Panc1 (cell line): ENCODE results near the gene TTC34. TPM values are rescaled to one million over a fixed set of nuclear protein-coding genes. Genes with fewer than 3 reads are reported as not detected.

ENCODE experiments used
- ATAC-seq: fragments of 200-7000 bp; cut with Tn5 transposase; 2 replicates; pipeline ENCODE4 v1.9.1; 2020; ENCODE audit warnings: mild to moderate bottlenecking, moderate library complexity
- BruUV-seq: library from RNA; stranded (reverse); fragments of 400-500 nt; replicated peaks from 2 replicates; lab custom pipeline; 2021; lab: Mats Ljungman, UMichigan
- CTCF ChIA-PET: fragments of 300-600 bp; sonication (Branson Sonifier 250); formaldehyde crosslinking; loops from one replicate; lab custom pipeline; 2022; ENCODE audit warnings: antibody characterized with exemption; lab: Charles Lee
- POLR2A ChIA-PET: fragments of 300-600 bp; sonication (Branson Sonifier 250); formaldehyde crosslinking; loops from one replicate; lab custom pipeline; 2022; ENCODE audit warnings: antibody characterized with exemption; lab: Charles Lee
- DNase-seq: peaks from one replicate; pipeline ENCODE4 v3.0.0-alpha.2; 2010; ENCODE audit warnings: low read depth, low spot score
- H3K27ac ChIP-seq: 2 replicates; pipeline ENCODE4 v1.5.1; 2011; ENCODE audit warnings: mild to moderate bottlenecking, low read length, inconsistent platforms
- H3K27me3 ChIP-seq: fragments of 200-500 bp; sonication (Bioruptor generic); 2 replicates; pipeline ENCODE4 v1.6.0; 2014; ENCODE audit warnings: low read length, inconsistent platforms; ENCODE audit not compliant: control insufficient read depth, insufficient read depth
- H3K36me3 ChIP-seq: fragments of 200-500 bp; sonication (Bioruptor generic); 2 replicates; pipeline ENCODE4 v1.5.1; 2014; ENCODE audit warnings: inconsistent platforms, mild to moderate bottlenecking, low read length, moderate library complexity; ENCODE audit not compliant: control insufficient read depth, insufficient read depth
- H3K4me1 ChIP-seq: 2 replicates; pipeline ENCODE4 v1.5.1; 2011; ENCODE audit warnings: inconsistent platforms, mild to moderate bottlenecking, low read length, moderate library complexity; ENCODE audit not compliant: control insufficient read depth, insufficient read depth
- H3K4me3 ChIP-seq, 2 experiments: 2 replicates each; pipeline ENCODE4 v1.5.1; 2011 to 2012; ENCODE audit warnings: low read depth in 2 of 2, low read length in 2 of 2, mild to moderate bottlenecking in 2 of 2, inconsistent platforms in 1 of 2, moderate library complexity in 1 of 2
- H3K9me3 ChIP-seq: fragments of 200-500 bp; sonication (Bioruptor generic); 2 replicates; pipeline ENCODE4 v1.5.1; 2014; ENCODE audit warnings: low read depth, mild to moderate bottlenecking, inconsistent platforms, low read length, moderate library complexity; ENCODE audit not compliant: control insufficient read depth, insufficient read depth
- CTCF ChIP-seq: fragments of 450-650 bp; IDR thresholded peaks from 2 replicates; pipeline ENCODE4 v1.5.1; 2017; ENCODE audit warnings: mild to moderate bottlenecking
- POLR2AphosphoS5 ChIP-seq: IDR thresholded peaks from 2 replicates; pipeline ENCODE4 v1.6.1; 2012; ENCODE audit warnings: mild to moderate bottlenecking, low read depth, low read length, moderate library complexity
- REST ChIP-seq, 2 experiments: IDR thresholded peaks; 2 replicates each; pipeline ENCODE4 v1.6.1; 2011 to 2012; ENCODE audit warnings: low read depth in 2 of 2, control low read depth in 1 of 2, low read length in 1 of 2, mild to moderate bottlenecking in 1 of 2, moderate library complexity in 1 of 2; ENCODE audit not compliant: insufficient read depth in 1 of 2
- SIN3A ChIP-seq: IDR thresholded peaks from 2 replicates; pipeline ENCODE4 v1.6.1; 2012; ENCODE audit warnings: low read depth, mild to moderate bottlenecking, low read length, moderate library complexity, borderline replicate concordance; ENCODE audit not compliant: insufficient read depth
- TCF7L2 ChIP-seq: IDR thresholded peaks from 2 replicates; pipeline ENCODE4 v1.6.1; 2011; ENCODE audit warnings: mild to moderate bottlenecking, low read depth, low read length, inconsistent platforms
- in situ Hi-C: cut with HindIII; loops from 2 replicates; pipeline ENCODE4 v1.10.0; 2016; ENCODE audit warnings: low sequenced_read_pairs, low pct_unique_long_range_greater_than_20kb
- intact Hi-C: fragments of 100-400 bp; cut with micrococcal nuclease; formaldehyde crosslinking; loops from one replicate; pipeline ENCODE4 v1.10.0; 2022; ENCODE audit not compliant: unreplicated experiment
- total RNA-seq: library from RNA; stranded (reverse); gene quantifications from one replicate; pipeline ENCODE4 v1.2.1, GENCODE V29; 2021; ENCODE audit not compliant: unreplicated experiment

Gene TTC34
- total RNA-seq, 1 experiment from 2014 or later, result 1.5 TPM

- DNase-seq, result no peak
- in situ Hi-C loops, result no loop called here
- TF ChIP-seq POLR2AphosphoS5, result no peak
- TF ChIP-seq REST (IDR thresholded peaks at IDR 0.05; ENCODE audit: insufficient read depth in 1 of 2, low read depth in 2 of 2, low read length in 1 of 2), result no peak
- H3K27ac ChIP-seq, result no peak overlapping the region
- peaks cover 5% of the 10 kb centered on the region; the same call in 1 of the 2 replicates for H3K4me1 ChIP-seq
- BruUV-seq, result no TSS peak
- ChIA-PET POLR2A (no interaction called here), CTCF (interaction anchor here (0.6 kb wide), 1 partner anchor 72 kb away, joined by 3 read pairs; no protein-coding TSS in a partner anchor)
- no peaks in the 10 kb centered on the region for H3K27me3 ChIP-seq
- intact Hi-C loops, result no loop called here
- ATAC-seq, result no peak
- H3K36me3 ChIP-seq, result no peaks in the 10 kb centered on the region
- peaks cover 3% of the 10 kb centered on the region; the same call in 1 of the 2 replicates for H3K9me3 ChIP-seq
- H3K4me3 ChIP-seq, result no peak overlapping the region
Observed at GRCh38 chr1:2646837-2647236, 154.7 kb downstream of the TTC34 start.

- POLR2A ChIA-PET, result no interaction called here
Observed at GRCh38 chr1:2645776-2646175, 155.7 kb downstream of the TTC34 start.

More at GRCh38 chr1:2645776-2646175, 155.7 kb downstream of the TTC34 start:
- intact Hi-C loops, result no loop called here
- CTCF ChIA-PET, result no interaction called here
- Histone ChIP-seq H3K9me3 (peaks cover 3% of the 10 kb centered on the region; the same call in 1 of the 2 replicates), H3K27me3 (no peaks in the 10 kb centered on the region), H3K4me1 (peaks cover 6% of the 10 kb centered on the region; the same call in 1 of the 2 replicates), H3K4me3 (no peak overlapping the region), H3K36me3 (no peaks in the 10 kb centered on the region), H3K27ac (no peak overlapping the region)
- in situ Hi-C loops, result no loop called here
- no peak for ATAC-seq
- BruUV-seq, result no TSS peak
- no peak for DNase-seq
- no peak for TF ChIP-seq REST (IDR thresholded peaks at IDR 0.05; ENCODE audit: insufficient read depth in 1 of 2, low read depth in 2 of 2, low read length in 1 of 2)
- no peak for TF ChIP-seq CTCF
- TF ChIP-seq SIN3A, result no peak
- TF ChIP-seq TCF7L2, result no peak
- no peak for TF ChIP-seq POLR2AphosphoS5
